GM12878 (cell line): ENCODE results near the gene AFG1L. TPM values are rescaled to one million over a fixed set of nuclear protein-coding genes. Genes with fewer than 3 reads are reported as not detected.

ENCODE experiments used
- BHLHE40 ChIP-seq, 2 experiments: fragments of 450-650 bp in 1 of 2; IDR thresholded peaks; 2 replicates each; pipeline ENCODE4 v1.6.1; 2011 to 2017; ENCODE audit warnings: low read depth in 2 of 2, borderline replicate concordance in 1 of 2, improper control_type of control experiment in 1 of 2, low read length in 1 of 2, mild to moderate bottlenecking in 1 of 2
- CREB1 ChIP-seq: IDR thresholded peaks from 2 replicates; pipeline ENCODE4 v1.6.1; 2012; ENCODE audit warnings: low read depth, mild to moderate bottlenecking, inconsistent platforms
- DPF2 ChIP-seq: fragments of 450-650 bp; IDR thresholded peaks from 2 replicates; pipeline ENCODE4 v1.6.1; 2017; ENCODE audit warnings: mild to moderate bottlenecking
- EED ChIP-seq: sonication (generic); IDR thresholded peaks from 2 replicates; pipeline ENCODE4 v1.6.1; 2016; ENCODE audit warnings: antibody characterized with exemption, low read depth
- ESRRA ChIP-seq: IDR thresholded peaks from 2 replicates; pipeline ENCODE4 v1.6.1; 2012; ENCODE audit warnings: mild to moderate bottlenecking, low read length, improper control_type of control experiment
- ETV6 ChIP-seq, 2 experiments: fragments of 450-650 bp in 1 of 2; IDR thresholded peaks in 1 of 2; conservative IDR thresholded peaks in 1 of 2; 2 replicates each; pipeline ENCODE4 v1.6.1; 2014; ENCODE audit warnings: antibody characterized with exemption in 1 of 2, borderline replicate concordance in 1 of 2, low read depth in 1 of 2, mild to moderate bottlenecking in 1 of 2, moderate library complexity in 1 of 2
- GABPA ChIP-seq: IDR thresholded peaks from 2 replicates; pipeline ENCODE4 v1.6.1; 2014; ENCODE audit warnings: antibody characterized with exemption, low read depth, mild to moderate bottlenecking, inconsistent platforms
- HDAC2 ChIP-seq: fragments of 200-600 bp; sonication (generic); IDR thresholded peaks from 2 replicates; pipeline ENCODE4 v1.6.1; 2017
- IKZF1 ChIP-seq: fragments of 450-650 bp; conservative IDR thresholded peaks from 2 replicates; pipeline ENCODE4 v1.6.1; 2017; ENCODE audit warnings: antibody characterized with exemption, mild to moderate bottlenecking
- IRF4 ChIP-seq: IDR thresholded peaks from 2 replicates; pipeline ENCODE4 v1.6.1; 2011; ENCODE audit warnings: low read depth, low read length
- MXI1 ChIP-seq: fragments of 150-350 bp; IDR thresholded peaks from 2 replicates; pipeline ENCODE4 v1.6.1; 2011; ENCODE audit warnings: low read depth, mild to moderate bottlenecking, inconsistent platforms, low read length, improper control_type of control experiment
- POLR2A ChIP-seq: IDR thresholded peaks from 2 replicates; pipeline ENCODE4 v1.6.1; 2011; ENCODE audit warnings: low read depth, mild to moderate bottlenecking, low read length
- POLR2AphosphoS5 ChIP-seq: IDR thresholded peaks from 2 replicates; pipeline ENCODE4 v1.6.1; 2011; ENCODE audit warnings: mild to moderate bottlenecking, low read length, inconsistent platforms
- RAD51 ChIP-seq: fragments of 450-650 bp; IDR thresholded peaks from 2 replicates; pipeline ENCODE4 v1.6.1; 2016; ENCODE audit warnings: moderate library complexity, mild to moderate bottlenecking, inconsistent platforms
- RELA ChIP-seq: fragments of 450-650 bp; IDR thresholded peaks from 2 replicates; pipeline ENCODE4 v1.8.0; 2014; ENCODE audit warnings: borderline replicate concordance; ENCODE audit not compliant: partially characterized antibody
- RFX5 ChIP-seq: IDR thresholded peaks from 2 replicates; pipeline ENCODE4 v1.6.1; 2011; ENCODE audit warnings: low read depth, low read length, improper control_type of control experiment
- RUNX3 ChIP-seq: IDR thresholded peaks from 2 replicates; pipeline ENCODE4 v1.6.1; 2012; ENCODE audit warnings: low read length, inconsistent platforms
- polyA plus RNA-seq, 11 experiments: library from polyadenylated mRNA; depleted of rRNA in 4 of 11; unstranded in 6 of 11; stranded (reverse) in 5 of 11; fragments of >200 nt; fragmentation: Nextera tagmentation in 4 of 11; fragmentation: Illumina TruSeq in 1 of 11; extraction: Ambion mirVana in 4 of 11; extraction: Trizol in 1 of 11; gene quantifications; 1 replicate in 1 of 11; 2 replicates in 10 of 11; pipeline versions ENCODE4 v1.2.1 to v1.2.3, GENCODE V29; 2011 to 2016; ENCODE audit warnings: inconsistent platforms in 2 of 11, missing spikeins in 2 of 11, low read depth in 1 of 11
- total RNA-seq, 4 experiments: library from RNA; depleted of rRNA in 3 of 4; stranded (reverse); fragments of >200 nt in 3 of 4; fragmentation: Illumina TruSeq in 1 of 4; extraction: Trizol in 1 of 4; gene quantifications; 2 replicates each; pipeline versions ENCODE4 v1.2.1 to v1.2.3, GENCODE V29; 2013 to 2021
- TF ChIP-seq, protein P1 (sequence below): fragments of 450-650 bp; IDR thresholded peaks from 2 replicates; pipeline ENCODE4 v1.6.1; 2016; ENCODE audit warnings: mild to moderate bottlenecking, moderate library complexity, borderline replicate concordance
- TF ChIP-seq, protein P2 (sequence below): fragments of 450-650 bp; IDR thresholded peaks from 2 replicates; pipeline ENCODE4 v1.6.1; 2014; ENCODE audit warnings: mild to moderate bottlenecking
- TF ChIP-seq, protein P3 (sequence below): IDR thresholded peaks from 2 replicates; pipeline ENCODE4 v1.6.1; 2012; ENCODE audit warnings: low read length, inconsistent platforms
- TF ChIP-seq, protein P4 (sequence below): IDR thresholded peaks from 2 replicates; pipeline ENCODE4 v1.6.1; 2012; ENCODE audit warnings: mild to moderate bottlenecking, low read depth, low read length

AFG1L gene
- total and polyA plus RNA-seq, 10 of the 15 experiments (the other 5 are each of a cell fraction or from before 2014, with no cell fraction given): 2.3 to 9.0 (median 4.3) TPM

DNA sequence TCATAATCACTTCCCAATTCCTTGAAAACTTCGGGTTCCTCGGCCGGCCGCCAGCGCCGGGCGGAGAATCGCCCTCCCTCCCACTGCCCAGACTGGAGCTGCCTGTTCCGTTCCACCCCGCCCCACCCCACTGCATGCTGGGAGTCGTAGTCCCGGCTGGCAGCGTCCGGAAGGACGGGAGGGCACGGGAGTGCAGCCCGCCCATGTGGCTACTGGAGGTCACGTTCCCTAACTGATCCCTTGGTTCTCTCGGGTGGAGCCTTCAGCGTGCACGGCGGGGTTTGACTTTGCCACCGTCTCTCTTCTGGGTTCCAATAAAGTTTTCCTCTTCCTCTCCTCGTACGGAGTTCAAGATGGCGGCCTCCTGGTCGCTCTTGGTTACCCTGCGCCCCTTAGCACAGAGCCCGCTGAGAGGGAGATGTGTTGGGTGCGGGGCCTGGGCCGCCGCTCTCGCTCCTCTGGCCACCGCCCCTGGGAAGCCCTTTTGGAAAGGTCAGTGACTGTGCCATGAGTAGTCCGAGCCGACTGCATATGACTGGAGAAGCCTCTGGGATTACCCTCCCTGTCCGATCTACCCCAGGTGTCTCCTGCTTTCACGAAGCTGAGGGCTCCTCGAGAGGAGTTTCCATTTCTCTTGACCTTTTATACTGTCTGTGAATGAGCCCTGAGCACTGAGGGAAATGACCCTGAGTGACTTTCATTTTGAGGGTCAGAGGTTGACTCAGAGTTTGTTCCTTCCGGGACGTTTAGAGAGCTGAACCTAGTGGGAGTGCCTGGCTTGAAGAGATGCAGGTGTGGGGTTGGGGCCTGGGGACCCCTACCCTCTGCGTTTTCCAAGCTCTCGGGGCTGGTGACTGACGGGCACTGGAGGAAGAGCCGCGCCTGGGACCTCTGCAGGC lies at the start of gene AFG1L (continued):
- TF ChIP-seq GABPA (peak; percentile 80), DPF2 (peak; percentile 56), CREB1 (no peak), POLR2A (peak; percentile 85), RELA (peak; percentile 37), ESRRA (no peak), HDAC2 (no peak), MXI1 (peak; percentile 66), IRF4 (peak; percentile 48; the same call in 1 of the 2 replicates), POLR2AphosphoS5 (peak; percentile 65), IKZF1 (peak; percentile 95), BHLHE40 (IDR thresholded peaks at IDR 0.05; ENCODE audit: borderline replicate concordance in 1 of 2, low read depth in 2 of 2, low read length in 1 of 2) (peak; percentile 88 to 94), EED (peak; percentile 30; the same call in 1 of the 2 replicates), RFX5 (no peak), RUNX3 (peak; percentile 12; the same call in 1 of the 2 replicates), RAD51 (0 out of 2 replicates have a peak, but pooled peaks have one; percentile 7), ETV6 (conservative IDR thresholded peaks at IDR 0.05 in 1 of 2, IDR thresholded peaks at IDR 0.05 in 1 of 2; ENCODE audit: borderline replicate concordance in 1 of 2, low read depth in 1 of 2) (no peak)
- TF ChIP-seq, protein P1, sequence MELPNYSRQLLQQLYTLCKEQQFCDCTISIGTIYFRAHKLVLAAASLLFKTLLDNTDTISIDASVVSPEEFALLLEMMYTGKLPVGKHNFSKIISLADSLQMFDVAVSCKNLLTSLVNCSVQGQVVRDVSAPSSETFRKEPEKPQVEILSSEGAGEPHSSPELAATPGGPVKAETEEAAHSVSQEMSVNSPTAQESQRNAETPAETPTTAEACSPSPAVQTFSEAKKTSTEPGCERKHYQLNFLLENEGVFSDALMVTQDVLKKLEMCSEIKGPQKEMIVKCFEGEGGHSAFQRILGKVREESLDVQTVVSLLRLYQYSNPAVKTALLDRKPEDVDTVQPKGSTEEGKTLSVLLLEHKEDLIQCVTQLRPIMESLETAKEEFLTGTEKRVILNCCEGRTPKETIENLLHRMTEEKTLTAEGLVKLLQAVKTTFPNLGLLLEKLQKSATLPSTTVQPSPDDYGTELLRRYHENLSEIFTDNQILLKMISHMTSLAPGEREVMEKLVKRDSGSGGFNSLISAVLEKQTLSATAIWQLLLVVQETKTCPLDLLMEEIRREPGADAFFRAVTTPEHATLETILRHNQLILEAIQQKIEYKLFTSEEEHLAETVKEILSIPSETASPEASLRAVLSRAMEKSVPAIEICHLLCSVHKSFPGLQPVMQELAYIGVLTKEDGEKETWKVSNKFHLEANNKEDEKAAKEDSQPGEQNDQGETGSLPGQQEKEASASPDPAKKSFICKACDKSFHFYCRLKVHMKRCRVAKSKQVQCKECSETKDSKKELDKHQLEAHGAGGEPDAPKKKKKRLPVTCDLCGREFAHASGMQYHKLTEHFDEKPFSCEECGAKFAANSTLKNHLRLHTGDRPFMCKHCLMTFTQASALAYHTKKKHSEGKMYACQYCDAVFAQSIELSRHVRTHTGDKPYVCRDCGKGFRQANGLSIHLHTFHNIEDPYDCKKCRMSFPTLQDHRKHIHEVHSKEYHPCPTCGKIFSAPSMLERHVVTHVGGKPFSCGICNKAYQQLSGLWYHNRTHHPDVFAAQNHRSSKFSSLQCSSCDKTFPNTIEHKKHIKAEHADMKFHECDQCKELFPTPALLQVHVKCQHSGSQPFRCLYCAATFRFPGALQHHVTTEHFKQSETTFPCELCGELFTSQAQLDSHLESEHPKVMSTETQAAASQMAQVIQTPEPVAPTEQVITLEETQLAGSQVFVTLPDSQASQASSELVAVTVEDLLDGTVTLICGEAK: peak; percentile 99
- TF ChIP-seq, protein P2, sequence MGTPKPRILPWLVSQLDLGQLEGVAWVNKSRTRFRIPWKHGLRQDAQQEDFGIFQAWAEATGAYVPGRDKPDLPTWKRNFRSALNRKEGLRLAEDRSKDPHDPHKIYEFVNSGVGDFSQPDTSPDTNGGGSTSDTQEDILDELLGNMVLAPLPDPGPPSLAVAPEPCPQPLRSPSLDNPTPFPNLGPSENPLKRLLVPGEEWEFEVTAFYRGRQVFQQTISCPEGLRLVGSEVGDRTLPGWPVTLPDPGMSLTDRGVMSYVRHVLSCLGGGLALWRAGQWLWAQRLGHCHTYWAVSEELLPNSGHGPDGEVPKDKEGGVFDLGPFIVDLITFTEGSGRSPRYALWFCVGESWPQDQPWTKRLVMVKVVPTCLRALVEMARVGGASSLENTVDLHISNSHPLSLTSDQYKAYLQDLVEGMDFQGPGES: no peak
- TF ChIP-seq, protein P3, sequence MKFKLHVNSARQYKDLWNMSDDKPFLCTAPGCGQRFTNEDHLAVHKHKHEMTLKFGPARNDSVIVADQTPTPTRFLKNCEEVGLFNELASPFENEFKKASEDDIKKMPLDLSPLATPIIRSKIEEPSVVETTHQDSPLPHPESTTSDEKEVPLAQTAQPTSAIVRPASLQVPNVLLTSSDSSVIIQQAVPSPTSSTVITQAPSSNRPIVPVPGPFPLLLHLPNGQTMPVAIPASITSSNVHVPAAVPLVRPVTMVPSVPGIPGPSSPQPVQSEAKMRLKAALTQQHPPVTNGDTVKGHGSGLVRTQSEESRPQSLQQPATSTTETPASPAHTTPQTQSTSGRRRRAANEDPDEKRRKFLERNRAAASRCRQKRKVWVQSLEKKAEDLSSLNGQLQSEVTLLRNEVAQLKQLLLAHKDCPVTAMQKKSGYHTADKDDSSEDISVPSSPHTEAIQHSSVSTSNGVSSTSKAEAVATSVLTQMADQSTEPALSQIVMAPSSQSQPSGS: no peak
- TF ChIP-seq, protein P4, sequence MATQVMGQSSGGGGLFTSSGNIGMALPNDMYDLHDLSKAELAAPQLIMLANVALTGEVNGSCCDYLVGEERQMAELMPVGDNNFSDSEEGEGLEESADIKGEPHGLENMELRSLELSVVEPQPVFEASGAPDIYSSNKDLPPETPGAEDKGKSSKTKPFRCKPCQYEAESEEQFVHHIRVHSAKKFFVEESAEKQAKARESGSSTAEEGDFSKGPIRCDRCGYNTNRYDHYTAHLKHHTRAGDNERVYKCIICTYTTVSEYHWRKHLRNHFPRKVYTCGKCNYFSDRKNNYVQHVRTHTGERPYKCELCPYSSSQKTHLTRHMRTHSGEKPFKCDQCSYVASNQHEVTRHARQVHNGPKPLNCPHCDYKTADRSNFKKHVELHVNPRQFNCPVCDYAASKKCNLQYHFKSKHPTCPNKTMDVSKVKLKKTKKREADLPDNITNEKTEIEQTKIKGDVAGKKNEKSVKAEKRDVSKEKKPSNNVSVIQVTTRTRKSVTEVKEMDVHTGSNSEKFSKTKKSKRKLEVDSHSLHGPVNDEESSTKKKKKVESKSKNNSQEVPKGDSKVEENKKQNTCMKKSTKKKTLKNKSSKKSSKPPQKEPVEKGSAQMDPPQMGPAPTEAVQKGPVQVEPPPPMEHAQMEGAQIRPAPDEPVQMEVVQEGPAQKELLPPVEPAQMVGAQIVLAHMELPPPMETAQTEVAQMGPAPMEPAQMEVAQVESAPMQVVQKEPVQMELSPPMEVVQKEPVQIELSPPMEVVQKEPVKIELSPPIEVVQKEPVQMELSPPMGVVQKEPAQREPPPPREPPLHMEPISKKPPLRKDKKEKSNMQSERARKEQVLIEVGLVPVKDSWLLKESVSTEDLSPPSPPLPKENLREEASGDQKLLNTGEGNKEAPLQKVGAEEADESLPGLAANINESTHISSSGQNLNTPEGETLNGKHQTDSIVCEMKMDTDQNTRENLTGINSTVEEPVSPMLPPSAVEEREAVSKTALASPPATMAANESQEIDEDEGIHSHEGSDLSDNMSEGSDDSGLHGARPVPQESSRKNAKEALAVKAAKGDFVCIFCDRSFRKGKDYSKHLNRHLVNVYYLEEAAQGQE: no peak
